GM18526 (cell line): ENCODE results near the gene MVB12B.

ENCODE experiments used
- POLR2A ChIP-seq: IDR thresholded peaks from 3 replicates; pipeline ENCODE4 v1.6.1; 2011; ENCODE audit not compliant: insufficient read length; ENCODE audit errors: extremely low read depth

The MVB12B gene

DNA sequence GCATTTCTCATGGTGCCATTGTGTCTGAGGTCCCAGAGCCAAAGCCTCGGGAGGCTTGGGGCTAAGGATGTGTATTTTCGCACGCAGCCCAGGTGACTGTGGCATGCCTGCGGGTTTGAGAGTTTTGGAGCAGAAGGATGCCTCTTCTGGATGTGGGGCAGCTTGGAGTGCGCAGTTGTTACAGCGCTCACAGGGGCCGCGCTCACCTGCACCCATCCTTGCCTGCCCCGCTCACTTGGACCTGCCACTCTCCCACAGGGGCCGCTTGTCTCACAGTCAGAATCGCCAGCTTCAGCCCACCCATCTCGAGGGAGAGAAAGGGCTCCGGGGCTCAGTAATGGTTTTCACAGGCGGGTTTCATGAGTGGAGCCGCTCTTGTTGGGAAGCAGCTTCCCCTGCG, 132.9 kb downstream of the MVB12B start:
- no peak for TF ChIP-seq POLR2A

DNA sequence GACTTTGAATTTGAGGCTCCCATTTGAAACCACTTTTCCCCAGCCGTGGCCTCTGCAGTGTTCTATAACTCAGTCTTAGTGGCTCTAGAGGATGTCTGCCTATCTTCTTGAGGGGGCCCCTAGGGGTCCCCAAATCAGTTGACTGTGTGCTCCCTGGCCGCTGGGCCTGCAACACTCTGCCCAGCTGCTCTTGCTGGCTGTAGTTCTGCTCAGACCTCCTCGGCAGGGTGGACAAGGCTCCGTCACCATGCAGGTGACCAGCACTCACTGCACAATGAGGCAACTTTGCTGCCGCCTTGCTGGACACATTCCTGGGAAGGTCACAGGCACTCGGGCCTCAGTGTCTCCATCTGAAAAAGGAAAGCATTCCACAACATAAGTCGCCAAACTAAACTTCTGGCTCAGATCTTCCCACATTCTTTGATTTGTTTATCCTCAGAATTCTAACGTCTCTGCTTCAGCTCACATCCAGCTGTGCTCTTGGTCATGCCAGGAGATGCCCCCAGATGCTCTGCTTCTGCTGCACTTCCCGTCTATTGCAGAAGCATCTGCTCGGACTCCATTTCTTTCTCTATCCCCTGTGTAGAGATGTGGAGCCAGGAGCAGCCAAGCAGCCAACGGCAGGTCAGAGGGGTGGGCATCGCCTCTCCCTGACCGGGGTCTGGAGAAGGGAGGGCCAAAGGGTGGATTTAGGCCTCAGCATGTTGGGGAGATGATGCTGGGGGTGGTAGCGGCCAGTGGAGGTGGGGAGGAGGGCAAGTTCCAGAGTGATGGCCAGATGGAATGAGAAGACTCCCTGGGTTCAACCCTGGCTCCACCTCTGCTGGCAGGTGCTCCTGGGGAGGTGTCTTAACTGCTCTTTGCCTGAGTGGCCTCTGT, 133.6 kb downstream of the MVB12B start:
- no peak for TF ChIP-seq POLR2A

- TF ChIP-seq POLR2A, result no peak
These were observed 134.4 kb downstream of the MVB12B start for GRCh38 chr9:126461029-126461428.

DNA sequence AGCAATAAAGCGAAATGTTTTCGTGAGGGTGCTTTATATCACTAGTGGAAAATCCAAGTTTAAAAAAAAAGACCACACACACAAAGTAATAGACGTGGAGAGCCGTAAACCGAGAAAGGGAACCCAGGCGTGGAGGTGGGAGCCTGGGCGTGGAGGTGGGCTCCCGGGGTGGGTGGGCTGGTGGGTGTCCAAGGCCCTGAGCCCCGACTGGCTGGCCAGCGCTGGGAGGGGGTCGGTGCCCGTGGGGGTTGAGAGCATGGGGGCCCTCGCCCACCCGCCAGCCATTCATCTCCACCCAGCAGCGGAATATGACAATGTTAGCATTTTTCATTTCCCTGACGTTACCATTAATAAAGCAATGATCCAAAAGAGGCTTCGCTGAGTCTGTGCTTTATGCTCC, 135.0 kb downstream of the MVB12B start:
- no peak for TF ChIP-seq POLR2A

DNA sequence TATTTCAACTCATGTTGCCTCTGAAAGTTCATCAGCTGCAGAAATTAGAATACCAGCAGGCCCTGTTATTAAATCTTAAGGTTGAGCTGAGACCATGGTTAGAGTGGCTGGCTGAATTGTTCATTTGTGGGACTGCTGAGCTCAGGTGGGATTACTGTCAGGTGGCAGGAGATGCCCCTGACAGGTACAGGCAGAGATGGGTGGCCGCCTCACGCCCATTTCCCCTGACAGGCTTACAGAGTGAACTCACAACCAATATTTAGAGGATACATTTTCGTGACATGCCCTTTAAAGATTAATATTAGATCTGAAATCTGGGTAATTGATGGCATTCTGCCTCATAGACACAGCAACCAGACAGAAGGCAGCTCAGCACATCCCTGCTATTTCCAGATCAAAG, 136.0 kb downstream of the MVB12B start:
- no peak for TF ChIP-seq POLR2A

DNA sequence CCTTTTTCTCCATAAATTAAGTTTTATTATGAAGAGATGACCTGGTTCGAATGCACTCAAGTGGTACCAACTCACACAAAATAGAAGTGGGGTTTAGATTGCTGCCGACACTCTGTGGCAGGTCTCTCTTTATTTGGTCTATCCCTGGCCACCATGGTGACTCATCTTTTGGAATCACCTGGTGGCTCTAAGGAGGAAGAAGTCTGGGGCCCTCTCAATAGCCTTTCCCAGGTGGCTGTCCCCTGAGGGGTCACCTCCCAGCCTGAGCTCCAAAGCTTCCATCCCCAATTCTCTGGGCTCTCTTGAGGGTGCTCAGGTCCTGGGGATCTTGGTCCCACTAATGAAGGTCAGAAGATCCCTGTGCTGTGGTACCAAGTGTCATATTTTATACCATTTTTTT, 136.8 kb downstream of the MVB12B start:
- no peak for TF ChIP-seq POLR2A

- TF ChIP-seq POLR2A, result no peak
These were observed 138.2 kb downstream of the MVB12B start for GRCh38 chr9:126464694-126465441.

- no peak for TF ChIP-seq POLR2A
These were observed 139.3 kb downstream of the MVB12B start for GRCh38 chr9:126465977-126466376.

- TF ChIP-seq POLR2A, result no peak
These were observed 141.7 kb downstream of the MVB12B start for GRCh38 chr9:126468141-126468825.

- no peak for TF ChIP-seq POLR2A
These were observed 143.8 kb downstream of the MVB12B start for GRCh38 chr9:126470241-126470993.

DNA sequence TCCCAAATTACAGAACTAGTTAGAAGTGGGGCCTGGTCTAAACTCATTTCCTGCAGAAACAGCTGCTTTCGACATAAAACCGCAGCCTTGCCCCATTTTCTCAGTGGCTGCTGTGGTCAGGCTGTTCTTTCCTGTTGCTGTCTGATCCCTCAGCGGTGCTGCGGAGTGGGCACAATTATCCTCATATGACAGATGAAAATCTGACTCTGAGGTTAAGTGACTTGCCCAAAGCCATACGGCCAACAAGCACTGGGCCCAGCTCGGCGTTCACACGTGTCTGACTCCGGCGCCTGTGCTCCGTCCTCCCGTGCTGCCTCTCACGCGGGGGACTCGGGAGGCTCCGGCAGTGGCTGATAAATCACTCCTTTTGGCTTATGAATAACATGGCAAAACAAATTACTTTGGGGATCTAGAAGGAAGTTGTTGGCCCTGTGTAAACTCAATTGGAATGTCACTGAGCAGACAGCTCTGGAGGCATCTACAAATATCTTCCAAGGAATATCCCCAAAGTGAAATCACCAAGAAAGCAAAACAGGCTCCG, 144.5 kb downstream of the MVB12B start:
- no peak for TF ChIP-seq POLR2A

GRCh38 chr9:126472198-126472947, 145.7 kb downstream of the MVB12B start:
- TF ChIP-seq POLR2A, result no peak

DNA sequence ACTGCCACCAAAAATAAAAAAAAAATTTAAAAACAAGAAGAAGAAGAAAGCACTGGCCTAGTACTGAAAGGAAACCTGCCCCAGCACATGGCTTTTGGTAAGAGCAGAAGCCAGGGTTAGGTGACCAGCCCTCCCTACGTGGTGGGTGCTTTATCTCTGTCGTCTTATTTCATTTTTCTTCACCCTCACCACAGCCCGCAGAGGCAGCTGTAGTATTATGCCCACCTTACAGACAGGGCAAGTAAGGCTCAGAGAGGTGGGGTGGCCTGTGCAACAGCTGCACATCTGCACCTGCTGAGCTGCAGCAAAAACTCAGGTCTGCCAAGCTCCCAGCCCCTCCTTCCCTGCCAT, 146.3 kb downstream of the MVB12B start:
- no peak for TF ChIP-seq POLR2A

DNA sequence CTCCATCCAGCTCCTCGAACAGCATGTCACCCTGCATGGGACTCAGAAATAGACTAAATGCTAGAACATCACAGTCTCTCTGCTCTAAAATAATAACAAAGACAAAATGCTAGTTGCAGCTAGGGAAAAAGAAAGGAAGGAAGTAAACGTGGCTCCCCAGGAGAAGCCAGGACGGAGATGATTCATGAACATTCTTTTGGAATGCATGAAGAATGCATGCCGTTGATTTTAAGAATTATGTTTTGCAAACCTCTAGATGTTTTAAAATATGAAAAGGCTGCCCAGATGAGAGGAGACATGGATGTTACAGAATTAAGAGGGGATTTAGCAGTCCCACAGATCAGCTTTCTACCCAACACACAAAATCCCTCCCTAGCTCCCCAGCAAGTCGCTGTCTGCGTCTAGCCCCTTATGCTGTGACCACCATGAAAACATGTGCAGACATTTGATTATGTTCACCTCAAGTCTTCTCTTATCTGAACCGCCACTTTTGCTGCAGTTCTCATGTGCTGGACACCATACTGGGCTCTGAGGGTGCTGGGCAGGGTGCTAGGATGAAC, 147.7 kb downstream of the MVB12B start:
- no peak for TF ChIP-seq POLR2A
